Activated CD8-positive, alpha-beta T cell treated with anti-CD3 and anti-CD28 coated beads, Interleukin-2, amount 10 ng/mL, durations not matched to agents 7 days and 5 days (primary cell): ENCODE results near the gene WNK2. TPM values are rescaled to one million over a fixed set of nuclear protein-coding genes. Genes with fewer than 3 reads are reported as not detected.

Experiments
- ATAC-seq: fragments of 150-1000 bp; cut with Tn5 transposase; one replicate; pipeline ENCODE4 v1.10.0; 2021; ENCODE audit warnings: moderate library complexity
- CTCF ChIA-PET: fragments of 350-600 bp; sonication (Branson Sonifier 250); formaldehyde crosslinking; loops from one replicate; lab custom pipeline; 2021; ENCODE audit warnings: antibody characterized with exemption; lab: Charles Lee
- POLR2A ChIA-PET: fragments of 350-600 bp; sonication (Branson Sonifier 250); formaldehyde crosslinking; loops from one replicate; lab custom pipeline; 2021; ENCODE audit warnings: antibody characterized with exemption; lab: Charles Lee
- DNase-seq: peaks from one replicate; pipeline ENCODE4 v3.0.0-alpha.2; 2020
- H3K27ac Mint-ChIP-seq: one replicate; pipeline ENCODE4 v1.8.0; 2021; ENCODE audit warnings: mild to moderate bottlenecking, mixed read lengths
- H3K27me3 Mint-ChIP-seq: one replicate; pipeline ENCODE4 v1.8.0; 2021; ENCODE audit warnings: low read depth, mixed read lengths
- H3K36me3 Mint-ChIP-seq: one replicate; pipeline ENCODE4 v1.8.0; 2021; ENCODE audit warnings: low read depth, mixed read lengths
- H3K4me1 Mint-ChIP-seq: one replicate; pipeline ENCODE4 v1.8.0; 2021; ENCODE audit warnings: low read depth, mixed read lengths
- H3K4me3 Mint-ChIP-seq: one replicate; pipeline ENCODE4 v1.8.0; 2021; ENCODE audit warnings: mild to moderate bottlenecking, mixed read lengths
- H3K9me3 Mint-ChIP-seq: one replicate; pipeline ENCODE4 v1.8.0; 2022; ENCODE audit warnings: mixed read lengths; ENCODE audit not compliant: insufficient read depth
- total RNA-seq, 2 experiments: library from RNA; stranded (reverse); gene quantifications; one replicate each; pipeline ENCODE4 v1.2.3, GENCODE V29; 2021

Gene WNK2
- total RNA-seq, 2 experiments from 2014 or later: not detected

DNA sequence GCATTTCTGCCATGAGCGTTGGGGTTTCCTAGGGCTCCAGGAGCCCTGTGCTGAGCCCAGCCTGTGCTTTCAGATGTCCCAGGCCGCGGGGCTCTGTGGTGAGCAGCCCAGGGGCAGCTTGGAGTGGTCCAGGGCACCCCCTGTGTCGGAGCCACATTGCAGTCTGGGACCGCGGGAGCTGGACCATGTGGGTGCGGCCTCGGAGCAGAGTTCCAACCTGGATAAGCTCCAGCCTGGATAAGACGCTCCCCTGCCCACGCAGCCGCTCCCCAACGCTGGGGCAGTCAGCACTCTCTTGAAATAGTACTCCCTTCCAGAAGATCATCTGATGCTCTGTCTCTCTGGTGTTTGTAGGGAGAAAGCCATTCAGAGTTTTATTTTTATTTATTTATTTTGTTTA, 111.1 kb downstream of the WNK2 start:
- no peak for DNase-seq
- Mint-ChIP-seq H3K27ac (no peak overlapping the region), H3K4me3 (no peak overlapping the region), H3K36me3 (no peaks in the 10 kb centered on the region), H3K27me3 (no peaks in the 10 kb centered on the region), H3K9me3 (no peaks in the 10 kb centered on the region), H3K4me1 (peaks cover 7% of the 10 kb centered on the region)
- CTCF ChIA-PET: no interaction called here
- no peak for ATAC-seq
- POLR2A ChIA-PET: no interaction called here

DNA sequence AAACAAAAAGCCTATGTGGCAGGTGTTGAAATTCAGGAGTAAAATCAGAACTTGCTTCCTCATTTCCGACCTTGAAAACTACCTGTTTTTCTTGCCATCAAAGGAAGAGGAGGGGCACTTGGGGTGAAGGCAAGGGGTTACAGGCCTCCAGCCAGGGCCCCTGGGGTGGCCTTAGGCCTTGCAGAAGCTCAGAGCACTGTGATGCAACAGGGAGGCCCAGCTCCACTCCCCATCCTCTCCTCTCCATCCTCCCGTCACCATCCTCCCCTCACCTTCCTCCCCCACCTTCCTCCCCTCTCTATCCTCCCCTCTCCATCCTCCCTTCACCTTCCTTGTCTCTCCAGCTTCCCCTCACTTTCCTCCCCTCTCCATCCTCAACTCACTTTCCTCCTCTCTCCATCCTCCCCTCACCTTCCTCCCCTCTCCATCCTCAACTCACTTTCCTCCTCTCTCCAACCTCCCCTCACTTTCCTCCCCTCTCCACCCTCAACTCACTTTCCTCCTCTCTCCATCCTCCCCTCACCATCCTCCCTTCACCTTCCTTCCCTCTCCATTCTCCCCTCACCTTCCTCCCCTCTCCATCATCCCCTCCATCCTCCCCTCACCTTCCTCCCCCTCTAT, 111.6 kb downstream of the WNK2 start:
- ATAC-seq: no peak
- H3K4me1 Mint-ChIP-seq: peaks cover 7% of the 10 kb centered on the region
- H3K4me3 Mint-ChIP-seq: no peak overlapping the region
- H3K9me3 Mint-ChIP-seq: no peaks in the 10 kb centered on the region
- DNase-seq: no peak
- no peaks in the 10 kb centered on the region for H3K36me3 Mint-ChIP-seq
- CTCF ChIA-PET: no interaction called here
- POLR2A ChIA-PET: no interaction called here
- H3K27ac Mint-ChIP-seq: no peak overlapping the region
- no peaks in the 10 kb centered on the region for H3K27me3 Mint-ChIP-seq

DNA sequence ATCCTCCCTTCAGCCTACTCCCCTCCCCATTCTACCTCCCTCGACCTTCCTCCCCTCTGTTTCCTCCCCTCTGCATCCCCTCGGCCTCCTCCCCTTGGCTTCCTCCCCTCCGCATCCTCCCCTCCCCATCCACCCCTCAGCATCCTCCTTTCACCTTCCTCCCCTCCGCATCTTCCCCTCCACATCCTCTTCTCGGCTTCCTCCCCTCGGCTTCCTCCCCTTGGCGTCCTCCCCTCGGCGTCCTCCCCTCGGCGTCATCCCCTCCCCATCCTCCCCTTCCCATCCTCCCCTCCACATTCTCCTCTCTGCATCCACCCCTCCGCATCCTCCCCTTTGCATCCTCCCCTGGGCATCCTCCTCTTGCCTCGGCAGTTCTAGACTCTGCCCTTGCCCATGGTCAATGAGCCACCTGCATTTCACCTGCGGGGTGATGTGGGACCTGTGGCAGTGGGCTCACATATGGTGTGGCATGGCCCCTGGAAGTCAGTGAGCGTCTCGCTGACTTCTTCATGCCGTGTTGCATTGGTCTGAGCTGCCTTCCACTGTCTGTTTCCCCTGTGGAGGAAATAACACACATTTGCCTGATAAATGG, 113.0 kb downstream of the WNK2 start:
- CTCF ChIA-PET: no interaction called here
- no peaks in the 10 kb centered on the region for H3K27me3 Mint-ChIP-seq
- no peaks in the 10 kb centered on the region for H3K36me3 Mint-ChIP-seq
- DNase-seq (no peak), ATAC-seq (no peak)
- H3K4me3 Mint-ChIP-seq: no peak overlapping the region
- peaks cover 10% of the 10 kb centered on the region for H3K4me1 Mint-ChIP-seq
- no peak overlapping the region for H3K27ac Mint-ChIP-seq
- H3K9me3 Mint-ChIP-seq: no peaks in the 10 kb centered on the region
- POLR2A ChIA-PET: no interaction called here

DNA sequence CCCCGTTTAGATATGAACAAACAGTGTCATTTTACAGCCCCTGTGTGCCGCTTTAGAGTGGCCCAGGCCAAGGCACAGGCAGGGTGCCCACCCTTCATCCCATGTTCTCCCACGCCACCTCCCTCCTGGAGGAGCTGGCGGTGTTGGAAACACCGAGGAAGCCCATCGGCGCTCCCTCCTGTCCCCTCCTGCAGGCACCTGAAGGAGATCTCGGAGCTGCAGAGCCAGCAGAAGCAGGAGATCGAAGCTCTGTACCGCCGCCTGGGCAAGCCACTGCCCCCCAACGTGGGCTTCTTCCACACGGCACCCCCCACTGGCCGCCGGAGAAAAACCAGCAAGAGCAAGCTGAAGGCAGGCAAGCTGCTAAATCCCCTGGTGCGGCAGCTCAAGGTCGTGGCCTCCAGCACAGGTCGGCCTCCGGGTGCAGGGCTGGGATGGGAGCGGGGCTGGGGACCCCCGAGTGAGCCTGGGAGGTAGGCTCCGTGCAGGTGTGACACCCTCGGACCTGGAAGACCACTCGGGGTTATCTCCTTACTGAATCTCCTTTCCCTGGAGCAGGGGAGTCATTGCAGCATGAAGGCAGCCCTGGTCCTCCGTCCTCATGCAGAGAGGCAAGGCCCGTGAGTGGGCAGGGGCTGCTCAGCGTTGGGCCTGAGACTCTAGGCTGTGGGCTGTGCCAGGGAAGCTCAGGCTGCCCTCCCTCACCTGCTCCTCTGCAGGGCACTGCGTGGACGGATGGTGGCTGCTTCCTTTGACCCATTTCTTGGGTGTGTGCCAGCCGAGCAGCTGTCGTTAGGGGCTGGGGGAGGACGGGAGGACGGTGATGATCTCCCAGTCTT, 113.9 kb downstream of the WNK2 start:
- Mint-ChIP-seq H3K4me3 (no peak overlapping the region), H3K27me3 (no peaks in the 10 kb centered on the region), H3K9me3 (no peaks in the 10 kb centered on the region), H3K27ac (no peak overlapping the region), H3K36me3 (no peaks in the 10 kb centered on the region), H3K4me1 (peaks cover 16% of the 10 kb centered on the region)
- CTCF ChIA-PET: no interaction called here
- POLR2A ChIA-PET: no interaction called here
- ATAC-seq (no peak), DNase-seq (no peak)

DNA sequence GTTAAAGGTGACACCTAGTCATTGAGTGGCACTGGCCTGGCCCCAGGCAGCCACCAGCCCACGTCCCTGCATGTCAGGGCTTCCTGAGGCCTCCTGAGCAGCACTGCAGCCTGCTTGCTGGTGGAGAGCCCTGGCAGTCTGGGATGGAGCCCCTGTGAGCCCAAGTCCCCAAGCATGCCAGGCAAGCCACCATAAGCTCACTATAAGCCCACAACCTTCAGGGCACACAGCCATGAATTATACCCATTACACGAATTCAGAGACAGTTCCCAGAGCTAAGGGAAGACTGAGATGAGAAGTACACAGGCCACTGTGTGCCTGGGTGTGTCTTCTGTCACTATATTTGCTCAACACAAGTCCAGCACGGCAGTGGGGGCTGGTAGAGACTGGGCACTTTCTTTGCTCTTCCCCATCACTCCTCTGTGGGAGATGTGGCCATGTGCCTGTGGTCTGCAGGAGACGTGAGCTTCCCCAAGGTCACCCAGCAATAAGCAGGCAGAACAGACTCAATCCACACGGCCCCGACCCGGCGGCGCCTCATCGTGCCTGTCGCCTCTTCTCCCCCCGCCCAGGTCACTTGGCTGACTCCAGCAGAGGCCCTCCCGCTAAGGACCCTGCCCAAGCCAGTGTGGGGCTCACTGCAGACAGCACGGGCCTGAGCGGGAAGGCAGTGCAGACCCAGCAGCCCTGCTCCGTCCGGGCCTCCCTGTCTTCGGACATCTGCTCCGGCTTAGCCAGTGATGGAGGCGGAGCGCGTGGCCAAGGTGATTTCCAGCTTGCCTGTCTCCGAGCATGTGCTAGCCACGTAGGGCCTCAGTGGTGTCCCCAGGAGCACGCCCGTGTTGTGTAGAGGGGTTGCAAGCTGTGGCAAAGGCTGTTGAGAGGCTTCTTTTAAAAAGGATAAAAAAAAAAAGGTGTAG, 114.8 kb downstream of the WNK2 start:
- Mint-ChIP-seq H3K4me3 (no peak overlapping the region), H3K27me3 (no peaks in the 10 kb centered on the region), H3K27ac (no peak overlapping the region), H3K36me3 (no peaks in the 10 kb centered on the region), H3K4me1 (peaks cover 16% of the 10 kb centered on the region), H3K9me3 (no peaks in the 10 kb centered on the region)
- ChIA-PET CTCF (interaction anchor here (0.6 kb wide), 1 partner anchor 19 kb away, joined by 3 read pairs; no protein-coding TSS in a partner anchor), POLR2A (no interaction called here)
- no peak for ATAC-seq
- DNase-seq: no peak

DNA sequence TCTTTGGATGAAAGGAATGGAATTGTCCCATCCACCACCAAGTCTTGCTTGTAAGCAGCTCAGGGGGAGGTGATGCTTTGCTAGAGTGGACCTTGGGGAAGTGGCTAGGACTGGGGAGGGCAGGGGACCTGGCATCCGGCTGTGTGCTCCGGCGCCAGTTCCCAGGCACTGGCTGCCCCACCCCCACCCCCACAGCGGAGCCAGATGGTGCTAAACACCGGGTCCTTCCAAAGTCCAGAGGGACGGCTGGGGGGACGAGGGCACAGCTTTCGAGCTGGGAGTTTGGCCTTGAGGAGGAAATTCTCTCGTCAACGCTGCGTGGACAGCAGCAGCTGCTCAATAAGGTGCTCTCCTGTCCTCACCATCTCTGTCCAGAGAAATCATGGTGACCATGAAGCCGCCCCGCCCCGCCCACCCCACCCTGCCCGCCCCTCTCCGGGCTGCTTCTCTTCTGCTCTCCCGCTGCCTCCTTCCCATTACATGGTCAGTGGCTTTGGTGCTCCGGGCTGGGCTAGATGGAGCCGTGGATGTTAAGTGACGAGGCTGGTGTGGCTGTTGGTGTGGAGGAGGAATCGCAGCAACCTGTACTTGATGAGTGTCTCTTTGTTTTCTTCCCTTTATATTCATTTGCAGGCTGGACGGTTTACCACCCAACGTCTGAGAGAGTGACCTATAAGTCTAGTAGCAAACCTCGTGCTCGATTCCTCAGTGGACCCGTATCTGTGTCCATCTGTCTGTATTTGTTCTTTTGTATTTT, 115.7 kb downstream of the WNK2 start:
- Mint-ChIP-seq H3K36me3 (no peaks in the 10 kb centered on the region), H3K27me3 (no peaks in the 10 kb centered on the region), H3K4me1 (peaks cover 16% of the 10 kb centered on the region), H3K27ac (no peak overlapping the region), H3K9me3 (no peaks in the 10 kb centered on the region), H3K4me3 (no peak overlapping the region)
- ATAC-seq: no peak
- DNase-seq: no peak
- ChIA-PET POLR2A (no interaction called here), CTCF (no interaction called here)

DNA sequence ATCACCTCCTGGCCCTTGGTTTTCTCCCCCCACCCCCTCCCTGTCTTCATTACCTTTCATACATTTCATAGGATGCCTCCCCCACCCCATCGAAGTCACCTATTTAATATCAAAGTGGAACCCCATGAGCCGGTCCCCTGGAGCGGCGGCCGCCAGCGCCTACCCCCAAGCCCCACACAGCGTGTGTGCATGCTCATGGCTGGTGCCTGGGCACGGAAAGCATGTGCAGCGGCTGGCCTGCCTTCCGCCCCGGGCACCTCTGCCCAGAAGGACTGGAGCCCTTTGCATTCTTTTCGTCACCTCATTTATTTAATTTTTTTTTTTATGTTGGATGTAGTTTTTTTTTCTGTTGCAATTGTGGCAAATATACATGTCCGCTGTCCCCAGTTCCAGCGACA, 116.2 kb downstream of the WNK2 start:
- Mint-ChIP-seq H3K27ac (no peak overlapping the region), H3K9me3 (no peaks in the 10 kb centered on the region), H3K4me3 (no peak overlapping the region), H3K36me3 (no peaks in the 10 kb centered on the region), H3K4me1 (peaks cover 16% of the 10 kb centered on the region), H3K27me3 (no peaks in the 10 kb centered on the region)
- ChIA-PET POLR2A (no interaction called here), CTCF (no interaction called here)
- ATAC-seq: no peak
- DNase-seq: no peak

DNA sequence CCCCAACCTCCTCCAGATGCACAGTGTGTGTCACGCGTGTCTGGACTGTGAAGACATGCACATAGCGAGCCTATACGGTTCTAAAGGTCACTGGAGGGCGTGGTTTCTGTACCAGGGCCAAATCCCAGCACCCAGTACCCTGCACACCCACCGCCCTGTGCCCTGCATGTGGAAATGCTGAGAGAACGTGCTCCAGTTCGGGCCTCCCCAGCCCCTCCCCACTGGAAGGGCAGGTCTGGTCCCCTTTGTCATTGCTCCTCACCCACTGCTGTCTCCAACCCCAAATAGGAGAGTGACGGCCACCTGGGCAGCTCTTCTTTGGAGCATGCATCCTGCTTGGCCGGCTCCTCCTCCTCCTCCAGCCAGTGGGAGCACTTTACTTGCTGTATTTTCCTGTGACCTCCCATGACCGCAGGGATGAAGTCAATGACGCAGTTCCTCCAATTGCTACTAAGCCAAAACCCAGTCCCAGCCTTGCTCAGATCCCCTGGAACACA, 116.7 kb downstream of the WNK2 start:
- no peaks in the 10 kb centered on the region for H3K9me3 Mint-ChIP-seq
- no peaks in the 10 kb centered on the region for H3K36me3 Mint-ChIP-seq
- H3K4me3 Mint-ChIP-seq: no peak overlapping the region
- ATAC-seq (no peak), DNase-seq (no peak)
- POLR2A ChIA-PET: no interaction called here
- CTCF ChIA-PET: no interaction called here
- no peaks in the 10 kb centered on the region for H3K27me3 Mint-ChIP-seq
- peaks cover 16% of the 10 kb centered on the region for H3K4me1 Mint-ChIP-seq
- H3K27ac Mint-ChIP-seq: no peak overlapping the region

DNA sequence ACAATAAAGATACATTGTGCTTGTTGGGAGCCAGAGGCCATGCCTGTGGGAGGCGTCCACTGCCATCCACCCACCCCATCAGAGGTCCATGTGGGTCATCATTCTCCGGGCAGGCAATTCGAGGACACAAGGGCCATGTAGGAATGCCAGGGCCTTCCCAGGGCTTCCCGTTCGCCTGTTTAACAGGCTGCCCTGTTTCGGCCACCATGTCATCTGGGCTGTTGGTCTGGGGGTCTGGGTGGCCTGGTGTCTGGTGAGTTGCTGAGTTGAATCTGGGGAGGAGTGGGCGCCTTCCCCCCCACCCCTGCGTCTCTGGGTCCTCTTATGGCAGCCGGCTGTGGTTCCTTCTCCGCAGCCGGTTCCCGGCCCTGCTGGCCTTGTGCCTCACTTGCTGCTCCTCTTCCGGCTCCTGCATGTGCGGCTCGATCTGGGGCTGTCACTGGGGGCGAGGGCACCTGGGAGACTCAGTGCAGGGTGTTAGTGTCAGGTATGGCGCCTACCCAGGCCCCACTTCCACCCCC, 117.4 kb downstream of the WNK2 start:
- CTCF ChIA-PET: no interaction called here
- Mint-ChIP-seq H3K9me3 (no peaks in the 10 kb centered on the region), H3K4me1 (peaks cover 16% of the 10 kb centered on the region), H3K27ac (no peak overlapping the region), H3K4me3 (no peak overlapping the region), H3K36me3 (no peaks in the 10 kb centered on the region), H3K27me3 (no peaks in the 10 kb centered on the region)
- POLR2A ChIA-PET: no interaction called here
- ATAC-seq (no peak), DNase-seq (no peak)

DNA sequence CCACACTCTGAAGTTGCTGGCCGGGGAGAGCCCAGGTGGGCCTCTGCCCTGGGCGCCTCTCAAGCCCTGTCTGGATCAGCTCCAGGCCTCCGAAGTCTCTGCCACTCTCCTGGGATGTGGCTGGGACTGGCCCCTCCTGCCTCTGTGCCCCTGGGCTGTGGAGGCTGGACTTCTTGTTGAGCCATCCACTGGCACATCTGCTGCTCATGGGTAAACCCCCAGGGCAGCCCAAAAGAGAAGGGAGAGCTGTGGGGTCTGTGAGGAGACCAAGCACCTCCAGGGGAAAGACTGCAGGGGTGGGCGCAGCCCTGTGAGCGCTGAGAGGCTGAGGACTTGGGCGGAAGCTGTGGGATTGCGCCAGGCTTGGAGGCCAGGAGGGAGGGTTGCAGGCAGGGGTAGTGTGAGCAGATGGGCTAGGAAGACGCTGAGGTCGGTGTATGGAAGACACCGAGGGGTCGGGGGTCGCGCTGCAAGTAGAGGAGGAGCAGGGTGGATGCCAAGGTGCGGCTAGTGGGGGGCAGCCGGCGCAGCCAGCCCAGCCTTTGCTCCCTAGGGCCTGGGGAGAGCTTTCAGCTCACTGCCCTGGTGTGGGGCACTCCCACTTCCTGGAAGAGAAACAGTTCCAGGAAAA, 118.1 kb downstream of the WNK2 start:
- H3K9me3 Mint-ChIP-seq: no peaks in the 10 kb centered on the region
- H3K27me3 Mint-ChIP-seq: no peaks in the 10 kb centered on the region
- H3K36me3 Mint-ChIP-seq: no peaks in the 10 kb centered on the region
- ATAC-seq: no peak
- no peak for DNase-seq
- no peak overlapping the region for H3K4me3 Mint-ChIP-seq
- peaks cover 16% of the 10 kb centered on the region for H3K4me1 Mint-ChIP-seq
- H3K27ac Mint-ChIP-seq: peak overlapping the region; percentile 22
- CTCF ChIA-PET: interaction anchor here (1.0 to 1.8 kb wide), 8 partner anchors 104 to 345 kb away, joined by 3 to 8 read pairs (median 4); no protein-coding TSS in a partner anchor
- POLR2A ChIA-PET: no interaction called here
